Caki2 (cell line): Measurements from ENCODE around the gene TTC32. TPM values are rescaled to one million over a fixed set of nuclear protein-coding genes. Genes with fewer than 3 reads are reported as not detected.
"Not testable (repeated sequence)": the region's sequence is repeated elsewhere in the genome, so short reads cannot be mapped to it uniquely, and the experiment has no call there.

Experiments
- DNase-seq: peaks from one replicate; pipeline ENCODE4 v3.0.0-alpha.2; 2015; ENCODE audit warnings: low read depth
- in situ Hi-C: cut with HindIII; loops from 2 replicates; pipeline ENCODE4 v1.10.0; 2016; ENCODE audit warnings: low sequenced_read_pairs, low pct_unique_long_range_greater_than_20kb, mixed read lengths
- total RNA-seq: library from RNA; depleted of rRNA; stranded (reverse); fragments of >200 nt; shearing (Covaris generic); gene quantifications from 2 replicates; pipeline ENCODE4 v1.2.3, GENCODE V29; 2014; ENCODE audit warnings: low replicate concordance; rRNA removed

The TTC32 gene
- total RNA-seq, result 4.8 and 16.7 TPM in 2 replicates

GRCh38 chr2:19901442-19902215 lies at the start of gene TTC32:
TTC32 (minus strand) TSS chr2:19901983; CDS start chr2:19901854, 129 bp downstream.
- peak; percentile 96 for DNase-seq
- in situ Hi-C loops, result no loop called here

- no peak for DNase-seq
- in situ Hi-C loops, result no loop called here
These were observed 47.3 kb upstream of the TTC32 start for GRCh38 chr2:19949071-19949470.

DNA sequence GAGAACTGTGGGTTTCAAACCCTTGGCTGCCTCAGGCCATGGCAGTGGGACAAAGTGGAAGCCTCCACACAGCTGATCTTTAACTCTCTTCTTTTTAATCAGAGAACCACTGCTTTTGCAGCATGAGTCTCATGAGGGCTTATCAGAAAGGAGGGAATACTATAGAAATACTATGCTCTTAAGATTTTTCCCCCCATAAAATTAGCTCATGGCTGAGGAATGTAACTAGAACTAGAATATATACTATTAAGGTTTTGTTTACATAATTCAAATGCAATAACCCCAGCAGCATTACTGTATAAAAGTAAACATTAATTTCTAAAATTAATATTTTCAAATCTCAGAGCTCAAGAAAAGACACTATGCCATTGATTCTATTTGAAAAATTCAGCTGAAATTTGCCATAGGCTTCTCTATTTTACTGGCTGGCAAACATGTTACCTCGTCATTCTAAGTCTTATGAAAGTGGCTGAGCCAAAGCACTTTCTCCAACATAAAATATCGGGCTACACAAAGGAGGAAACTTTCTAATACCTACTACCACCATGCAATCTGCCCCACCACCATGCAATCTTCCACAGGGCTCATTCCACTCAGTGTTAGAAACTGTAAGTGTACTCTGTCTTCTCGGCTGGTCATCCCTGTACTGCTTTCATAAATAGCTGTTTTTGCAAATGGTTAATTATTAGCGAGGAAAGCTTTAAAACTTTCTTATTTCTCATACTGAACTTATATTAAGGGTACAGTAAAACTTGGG lies 45.6 kb upstream of the TTC32 start:
- in situ Hi-C loops, result no loop called here
- DNase-seq, result no peak

- in situ Hi-C loops, result no loop called here
These were observed 42.5 kb upstream of the TTC32 start for GRCh38 chr2:19944205-19944845.

GRCh38 chr2:19943189-19943588 lies 41.4 kb upstream of the TTC32 start:
- in situ Hi-C loops, result no loop called here

More at GRCh38 chr2:19944205-19944845, 42.5 kb upstream of the TTC32 start:
- no peak for DNase-seq

GRCh38 chr2:19942199-19942598 lies 40.4 kb upstream of the TTC32 start:
- in situ Hi-C loops, result no loop called here
- no peak for DNase-seq

More at GRCh38 chr2:19943189-19943588, 41.4 kb upstream of the TTC32 start:
- no peak for DNase-seq

DNA sequence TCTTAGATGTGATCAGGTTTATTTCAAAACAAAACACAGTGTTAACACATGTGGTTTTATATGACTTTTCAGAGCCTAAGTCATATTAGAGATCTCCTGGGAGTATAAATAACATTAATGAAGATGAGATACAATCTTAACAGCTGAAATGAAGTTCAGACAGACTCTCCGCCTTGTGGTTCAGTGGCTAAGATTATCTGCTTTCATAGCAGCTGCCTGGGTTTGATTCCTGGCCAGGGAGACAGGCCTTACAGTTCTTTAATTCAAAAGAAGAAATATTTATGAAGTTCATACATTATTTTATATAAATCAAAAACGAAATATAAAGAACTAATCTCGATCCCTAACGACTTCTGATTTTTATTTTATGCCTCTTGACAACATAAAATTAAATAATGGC lies 35.2 kb upstream of the TTC32 start:
- no peak for DNase-seq
- in situ Hi-C loops, result no loop called here

DNA sequence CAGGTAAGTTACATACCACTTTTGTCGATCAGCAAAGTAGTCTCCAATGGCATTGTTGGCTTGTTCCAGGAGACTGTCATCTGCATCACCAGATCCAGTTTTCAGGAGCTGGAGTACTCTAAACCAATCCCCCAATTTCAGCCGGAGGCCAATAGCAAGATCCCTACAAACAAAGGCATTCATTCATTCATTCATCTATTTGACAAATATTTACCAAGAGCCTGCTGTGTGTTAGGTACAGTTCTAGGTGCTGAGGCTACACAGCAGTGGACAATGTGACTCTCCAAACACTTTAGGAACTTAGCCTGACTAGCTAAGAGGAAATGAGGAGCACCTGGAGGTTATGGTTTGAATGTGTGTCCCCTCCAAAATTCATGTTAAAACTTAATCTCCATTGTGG lies 34.4 kb upstream of the TTC32 start:
- in situ Hi-C loops, result no loop called here
- no peak for DNase-seq

GRCh38 chr2:19933351-19933981 lies 31.7 kb upstream of the TTC32 start:
- in situ Hi-C loops, result no loop called here

GRCh38 chr2:19932928-19933327 lies 31.1 kb upstream of the TTC32 start:
- in situ Hi-C loops, result no loop called here
- no peak for DNase-seq

More at GRCh38 chr2:19933351-19933981, 31.7 kb upstream of the TTC32 start:
- DNase-seq, result peak; percentile 72

DNA sequence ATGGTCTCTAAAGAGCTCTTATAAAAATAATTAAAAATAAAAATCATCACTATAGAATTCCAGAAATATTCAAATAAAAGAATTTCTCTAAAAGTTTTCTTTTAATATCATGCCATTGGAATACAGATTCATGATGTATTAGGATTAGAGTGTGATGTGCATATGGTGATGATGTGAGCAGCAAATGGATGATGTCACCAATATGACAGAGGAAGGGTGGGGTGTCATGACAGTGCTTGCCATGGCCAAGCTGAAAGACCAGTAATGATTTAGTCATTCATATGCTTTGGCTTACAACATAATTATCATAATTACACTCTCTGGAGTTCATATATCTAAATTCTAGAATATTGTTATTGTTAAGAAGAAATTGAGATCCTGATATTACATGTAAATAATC lies 27.4 kb upstream of the TTC32 start:
- no peak for DNase-seq
- in situ Hi-C loops, result no loop called here

- peak; percentile 16 for DNase-seq
- in situ Hi-C loops, result not testable (repeated sequence)
These were observed 26.0 kb upstream of the TTC32 start for GRCh38 chr2:19927816-19928215.

DNA sequence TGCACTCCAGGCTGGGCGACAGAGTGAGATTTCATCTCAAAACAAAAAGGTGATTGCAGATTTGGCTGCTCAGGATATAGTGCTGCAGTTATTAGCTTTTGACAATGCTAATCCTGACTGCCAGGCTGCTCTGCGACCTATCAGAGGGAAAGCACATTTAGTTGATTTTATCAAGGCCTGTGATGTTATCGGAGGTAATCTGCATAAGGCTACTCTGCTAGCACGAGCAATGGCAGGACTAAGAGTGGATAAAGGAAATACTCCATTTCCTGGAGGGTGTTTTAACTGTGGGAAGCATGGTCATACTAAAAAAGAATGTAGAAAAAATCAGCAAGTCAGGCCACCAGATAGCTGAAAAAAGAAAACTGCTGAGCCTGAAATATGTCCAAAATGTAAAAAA lies 22.7 kb upstream of the TTC32 start:
- in situ Hi-C loops, DNase-seq: not testable (repeated sequence)

- in situ Hi-C loops, DNase-seq: not testable (repeated sequence)
These were observed 20.4 kb upstream of the TTC32 start for GRCh38 chr2:19922188-19922587.

DNA sequence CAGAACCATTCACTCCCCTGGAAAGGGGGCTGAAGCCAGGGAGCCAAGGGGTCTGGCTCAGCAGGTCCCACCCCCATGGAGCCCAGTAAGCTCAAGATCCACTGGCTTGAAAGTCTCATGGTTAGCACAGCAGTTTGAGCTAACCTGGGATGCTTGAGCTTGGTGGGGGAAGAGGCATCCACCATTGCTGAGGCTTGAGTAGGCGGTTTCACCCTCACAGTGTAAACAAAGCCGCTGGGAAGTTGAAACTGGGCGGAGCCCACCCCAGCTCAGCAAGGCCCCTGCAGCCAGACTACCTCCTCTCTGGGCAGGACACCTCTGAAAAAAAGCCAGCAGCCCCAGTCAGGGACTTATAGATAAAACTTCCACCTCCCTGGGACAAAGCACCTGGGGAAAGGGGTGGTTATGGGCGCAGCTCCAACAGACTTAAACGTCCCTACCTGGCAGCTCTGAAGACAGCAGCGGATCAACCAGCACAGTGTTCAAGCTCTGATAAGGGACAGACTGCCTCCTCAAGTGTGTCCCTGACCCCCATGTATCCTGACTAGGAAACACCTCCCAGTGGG lies 14.7 kb upstream of the TTC32 start:
- in situ Hi-C loops, result no loop called here
- no peak for DNase-seq

GRCh38 chr2:19914266-19914975 lies 12.6 kb upstream of the TTC32 start:
- no peak for DNase-seq
- in situ Hi-C loops, result no loop called here

- in situ Hi-C loops, result no loop called here
- peak; percentile 99 for DNase-seq
These were observed 10.2 kb upstream of the TTC32 start for GRCh38 chr2:19911808-19912509.
